ENCODE data around the gene LTB. TPM values are rescaled to one million over a fixed set of nuclear protein-coding genes. Genes with fewer than 3 reads are reported as not detected.

Gene LTB
- total and polyA plus RNA-seq, 2 of the 13 experiments (the other 11 are each of a cell fraction or from before 2014, with no cell fraction given), result 0.09 to 0.22 TPM

- TF ChIP-seq, protein P1, sequence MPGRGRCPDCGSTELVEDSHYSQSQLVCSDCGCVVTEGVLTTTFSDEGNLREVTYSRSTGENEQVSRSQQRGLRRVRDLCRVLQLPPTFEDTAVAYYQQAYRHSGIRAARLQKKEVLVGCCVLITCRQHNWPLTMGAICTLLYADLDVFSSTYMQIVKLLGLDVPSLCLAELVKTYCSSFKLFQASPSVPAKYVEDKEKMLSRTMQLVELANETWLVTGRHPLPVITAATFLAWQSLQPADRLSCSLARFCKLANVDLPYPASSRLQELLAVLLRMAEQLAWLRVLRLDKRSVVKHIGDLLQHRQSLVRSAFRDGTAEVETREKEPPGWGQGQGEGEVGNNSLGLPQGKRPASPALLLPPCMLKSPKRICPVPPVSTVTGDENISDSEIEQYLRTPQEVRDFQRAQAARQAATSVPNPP (CRISPR knock-in tag; IDR thresholded peaks at IDR 0.05), result peak; percentile 2; the same call in 1 of the 2 replicates
- TF ChIP-seq SRSF4 (IDR thresholded peaks at IDR 0.05; ENCODE audit: low read depth, low read length, poor library complexity, severe bottlenecking) (no peak), ZFP91 (CRISPR knock-in tag; IDR thresholded peaks at IDR 0.05; ENCODE audit: borderline replicate concordance) (peak; percentile 66; the same call in 1 of the 2 replicates), ZFYVE20 (CRISPR knock-in tag; IDR thresholded peaks at IDR 0.05; ENCODE audit: borderline replicate concordance, low read depth) (no peak), ZBED4 (CRISPR knock-in tag; IDR thresholded peaks at IDR 0.05; ENCODE audit: borderline replicate concordance) (peak; percentile 54; the same call in 1 of the 2 replicates), SIN3A (IDR thresholded peaks at IDR 0.05; ENCODE audit: borderline replicate concordance, low read depth, low read length) (peak; percentile 49; the same call in 1 of the 2 replicates), MBNL3 (CRISPR knock-in tag; conservative IDR thresholded peaks at IDR 0.05) (no peak), ZNF10 (CRISPR knock-in tag; IDR thresholded peaks at IDR 0.05; ENCODE audit: borderline replicate concordance, low read depth) (no peak), ZNF503 (CRISPR knock-in tag; IDR thresholded peaks at IDR 0.05) (no peak)
- TF ChIP-seq, protein P2, sequence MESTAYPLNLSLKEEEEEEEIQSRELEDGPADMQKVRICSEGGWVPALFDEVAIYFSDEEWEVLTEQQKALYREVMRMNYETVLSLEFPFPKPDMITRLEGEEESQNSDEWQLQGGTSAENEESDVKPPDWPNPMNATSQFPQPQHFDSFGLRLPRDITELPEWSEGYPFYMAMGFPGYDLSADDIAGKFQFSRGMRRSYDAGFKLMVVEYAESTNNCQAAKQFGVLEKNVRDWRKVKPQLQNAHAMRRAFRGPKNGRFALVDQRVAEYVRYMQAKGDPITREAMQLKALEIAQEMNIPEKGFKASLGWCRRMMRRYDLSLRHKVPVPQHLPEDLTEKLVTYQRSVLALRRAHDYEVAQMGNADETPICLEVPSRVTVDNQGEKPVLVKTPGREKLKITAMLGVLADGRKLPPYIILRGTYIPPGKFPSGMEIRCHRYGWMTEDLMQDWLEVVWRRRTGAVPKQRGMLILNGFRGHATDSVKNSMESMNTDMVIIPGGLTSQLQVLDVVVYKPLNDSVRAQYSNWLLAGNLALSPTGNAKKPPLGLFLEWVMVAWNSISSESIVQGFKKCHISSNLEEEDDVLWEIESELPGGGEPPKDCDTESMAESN (CRISPR knock-in tag; conservative IDR thresholded peaks at IDR 0.05), result no peak; the same call in 1 of the 2 replicates
- TF ChIP-seq, protein P3, sequence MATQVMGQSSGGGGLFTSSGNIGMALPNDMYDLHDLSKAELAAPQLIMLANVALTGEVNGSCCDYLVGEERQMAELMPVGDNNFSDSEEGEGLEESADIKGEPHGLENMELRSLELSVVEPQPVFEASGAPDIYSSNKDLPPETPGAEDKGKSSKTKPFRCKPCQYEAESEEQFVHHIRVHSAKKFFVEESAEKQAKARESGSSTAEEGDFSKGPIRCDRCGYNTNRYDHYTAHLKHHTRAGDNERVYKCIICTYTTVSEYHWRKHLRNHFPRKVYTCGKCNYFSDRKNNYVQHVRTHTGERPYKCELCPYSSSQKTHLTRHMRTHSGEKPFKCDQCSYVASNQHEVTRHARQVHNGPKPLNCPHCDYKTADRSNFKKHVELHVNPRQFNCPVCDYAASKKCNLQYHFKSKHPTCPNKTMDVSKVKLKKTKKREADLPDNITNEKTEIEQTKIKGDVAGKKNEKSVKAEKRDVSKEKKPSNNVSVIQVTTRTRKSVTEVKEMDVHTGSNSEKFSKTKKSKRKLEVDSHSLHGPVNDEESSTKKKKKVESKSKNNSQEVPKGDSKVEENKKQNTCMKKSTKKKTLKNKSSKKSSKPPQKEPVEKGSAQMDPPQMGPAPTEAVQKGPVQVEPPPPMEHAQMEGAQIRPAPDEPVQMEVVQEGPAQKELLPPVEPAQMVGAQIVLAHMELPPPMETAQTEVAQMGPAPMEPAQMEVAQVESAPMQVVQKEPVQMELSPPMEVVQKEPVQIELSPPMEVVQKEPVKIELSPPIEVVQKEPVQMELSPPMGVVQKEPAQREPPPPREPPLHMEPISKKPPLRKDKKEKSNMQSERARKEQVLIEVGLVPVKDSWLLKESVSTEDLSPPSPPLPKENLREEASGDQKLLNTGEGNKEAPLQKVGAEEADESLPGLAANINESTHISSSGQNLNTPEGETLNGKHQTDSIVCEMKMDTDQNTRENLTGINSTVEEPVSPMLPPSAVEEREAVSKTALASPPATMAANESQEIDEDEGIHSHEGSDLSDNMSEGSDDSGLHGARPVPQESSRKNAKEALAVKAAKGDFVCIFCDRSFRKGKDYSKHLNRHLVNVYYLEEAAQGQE (IDR thresholded peaks at IDR 0.05; ENCODE audit: borderline replicate concordance in 1 of 2, low read depth in 1 of 2, low read length in 2 of 2), result peak in 1 of 2 experiments; percentile 40; a peak in 1 of 4 replicates
Measured at GRCh38 chr6:31620586-31621319, 38.5 kb upstream of the LTB start, which contains the start of gene PRRC2A (continued).
